SK-N-SH (cell line): Measurements from ENCODE around the gene PUM1. TPM values are rescaled to one million over a fixed set of nuclear protein-coding genes. Genes with fewer than 3 reads are reported as not detected.

Experiments used
- CTCF ChIA-PET: fragments of 300-600, 350-600 bp; formaldehyde crosslinking; extraction: SDS; loops from one replicate; lab custom pipeline; 2021; lab: Yijun Ruan, JAX
- POLR2A ChIA-PET: fragments of 350-600 bp; sonication (Branson Sonifier 250); formaldehyde crosslinking; extraction: SDS; loops from one replicate; lab custom pipeline; 2020; ENCODE audit warnings: antibody characterized with exemption, inconsistent platforms; lab: Yijun Ruan, JAX
- DNase-seq: peaks from one replicate; pipeline ENCODE4 v3.0.0; 2012
- H2AFZ ChIP-seq: fragments of 200-600 bp; sonication (generic); 2 replicates; pipeline ENCODE4 v1.8.1; 2016; ENCODE audit warnings: antibody characterized with exemption, mild to moderate bottlenecking, low read depth
- H3F3A ChIP-seq: fragments of 200-600 bp; sonication (generic); replicated peaks from 2 replicates; pipeline ENCODE3; 2016; ENCODE audit warnings: antibody characterized with exemption, mild to moderate bottlenecking; ENCODE audit not compliant: insufficient read depth
- H3K27ac ChIP-seq, 2 experiments: fragments of 200-500 bp in 1 of 2; fragments of 200-600 bp in 1 of 2; sonication (Bioruptor generic) in 1 of 2; sonication (generic), shearing (Covaris generic) in 1 of 2; 2 replicates each; pipeline versions ENCODE4 v1.5.1 to v1.6.1; 2014 to 2016; ENCODE audit warnings: low read depth in 2 of 2, inconsistent platforms in 1 of 2, low read length in 1 of 2, mild to moderate bottlenecking in 1 of 2, mixed read lengths in 1 of 2
- H3K27me3 ChIP-seq: fragments of 200-600 bp; sonication (generic), shearing (Covaris generic); 2 replicates; pipeline ENCODE4 v1.6.1; 2016; ENCODE audit warnings: mixed run types; ENCODE audit not compliant: insufficient read depth
- H3K36me3 ChIP-seq, 2 experiments: fragments of 200-500 bp in 1 of 2; fragments of 200-600 bp in 1 of 2; sonication (Bioruptor generic) in 1 of 2; sonication (generic) in 1 of 2; replicated peaks in 1 of 2; 2 replicates each; pipeline versions ENCODE3 to v1.5.1; 2014 to 2016; ENCODE audit warnings: low read length in 1 of 2, mild to moderate bottlenecking in 1 of 2; ENCODE audit not compliant: insufficient read depth in 2 of 2, control insufficient read depth in 1 of 2
- H3K4me1 ChIP-seq, 2 experiments: fragments of 200-500 bp in 1 of 2; fragments of 200-600 bp in 1 of 2; sonication (Bioruptor generic) in 1 of 2; sonication (generic), shearing (Covaris generic) in 1 of 2; 2 replicates each; pipeline versions ENCODE4 v1.5.1 to v1.6.1; 2014 to 2016; ENCODE audit warnings: low read depth in 1 of 2, low read length in 1 of 2, mixed run types in 1 of 2; ENCODE audit not compliant: insufficient read depth in 2 of 2, control insufficient read depth in 1 of 2
- H3K4me2 ChIP-seq: fragments of 200-600 bp; sonication (generic), shearing (Covaris generic); 2 replicates; pipeline ENCODE4 v1.6.1; 2017; ENCODE audit warnings: mixed run types
- H3K4me3 ChIP-seq, 2 experiments: fragments of 200-500 bp in 1 of 2; fragments of 200-600 bp in 1 of 2; sonication (Bioruptor generic) in 1 of 2; sonication (generic), shearing (Covaris generic) in 1 of 2; 2 replicates each; pipeline versions ENCODE4 v1.5.1 to v1.8.1; 2014 to 2016; ENCODE audit warnings: low read depth in 2 of 2, inconsistent platforms in 1 of 2, low read length in 1 of 2, mild to moderate bottlenecking in 1 of 2, mixed read lengths in 1 of 2, moderate library complexity in 1 of 2
- H3K79me2 ChIP-seq: fragments of 200-600 bp; sonication (generic); 2 replicates; pipeline ENCODE4 v1.8.1; 2017; ENCODE audit warnings: mild to moderate bottlenecking; ENCODE audit not compliant: insufficient read depth
- H3K9ac ChIP-seq: fragments of 200-600 bp; sonication (generic); 2 replicates; pipeline ENCODE4 v1.6.1; 2017; ENCODE audit warnings: mixed run types
- H3K9me2 ChIP-seq: fragments of 200-600 bp; sonication (generic); 2 replicates; pipeline ENCODE4 v1.6.1; 2017; ENCODE audit warnings: mixed run types
- H3K9me3 ChIP-seq: fragments of 200-600 bp; sonication (generic); 2 replicates; pipeline ENCODE4 v1.6.1; 2017; ENCODE audit warnings: mixed run types, mild to moderate bottlenecking, moderate library complexity
- H4K20me1 ChIP-seq: fragments of 200-600 bp; sonication (generic); 2 replicates; pipeline ENCODE4 v1.6.1; 2017; ENCODE audit warnings: mild to moderate bottlenecking, mixed run types; ENCODE audit not compliant: insufficient read depth
- CHD2 ChIP-seq: fragments of 150-350 bp; IDR thresholded peaks from 2 replicates; pipeline ENCODE4 v1.6.1; 2018; ENCODE audit warnings: low read length; ENCODE audit not compliant: partially characterized antibody
- EZH2phosphoT487 ChIP-seq: fragments of 200-600 bp; sonication (generic); IDR thresholded peaks from 2 replicates; pipeline ENCODE4 v1.6.1; 2017; ENCODE audit warnings: low read depth, mixed run types, mild to moderate bottlenecking, antibody characterized with exemption, moderate library complexity, borderline replicate concordance
- FOSL2 ChIP-seq: IDR thresholded peaks from 2 replicates; pipeline ENCODE4 v1.4.0; 2012; ENCODE audit warnings: low read depth, mild to moderate bottlenecking, moderate library complexity, borderline replicate concordance
- FOXJ3 ChIP-seq: sonication (generic); formaldehyde crosslinking; IDR thresholded peaks from 2 replicates; pipeline ENCODE4 v1.5.1; 2020; ENCODE audit warnings: mild to moderate bottlenecking, missing genetic modification reagents
- FOXM1 ChIP-seq: IDR thresholded peaks from 2 replicates; pipeline ENCODE4 v1.4.0; 2012; ENCODE audit warnings: low read depth, mild to moderate bottlenecking
- GABPA ChIP-seq: IDR thresholded peaks from 2 replicates; pipeline ENCODE4 v1.4.0; 2012; ENCODE audit warnings: low read depth, mild to moderate bottlenecking
- JUND ChIP-seq: IDR thresholded peaks from 2 replicates; pipeline ENCODE4 v1.4.0; 2012
- NRF1 ChIP-seq: IDR thresholded peaks from 2 replicates; pipeline ENCODE4 v1.6.1; 2012; ENCODE audit warnings: low read depth, mild to moderate bottlenecking, low read length
- POLR2AphosphoS5 ChIP-seq: IDR thresholded peaks from 2 replicates; pipeline ENCODE4 v1.6.1; 2012; ENCODE audit warnings: low read depth, low read length
- RAD21 ChIP-seq: IDR thresholded peaks from 2 replicates; pipeline ENCODE4 v1.6.1; 2012; ENCODE audit warnings: mild to moderate bottlenecking, low read length
- RCOR1 ChIP-seq: fragments of 150-350 bp; IDR thresholded peaks from 2 replicates; pipeline ENCODE4 v1.6.1; 2017; ENCODE audit warnings: antibody characterized with exemption, low read length
- RFX5 ChIP-seq: IDR thresholded peaks from 2 replicates; pipeline ENCODE4 v1.6.1; 2012; ENCODE audit warnings: mild to moderate bottlenecking, improper control_type of control experiment, low read length
- RXRA ChIP-seq: IDR thresholded peaks from 2 replicates; pipeline ENCODE4 v1.4.0; 2012; ENCODE audit warnings: low read depth, mild to moderate bottlenecking, borderline replicate concordance
- SIN3A ChIP-seq: IDR thresholded peaks from 2 replicates; pipeline ENCODE4 v1.6.1; 2012; ENCODE audit warnings: low read depth, mild to moderate bottlenecking, low read length, moderate library complexity, borderline replicate concordance
- SMC3 ChIP-seq: IDR thresholded peaks from 2 replicates; pipeline ENCODE4 v1.6.1; 2012; ENCODE audit warnings: low read depth, low read length, improper control_type of control experiment
- TCF12 ChIP-seq: IDR thresholded peaks from 2 replicates; pipeline ENCODE4 v1.4.0; 2012
- TEAD4 ChIP-seq: IDR thresholded peaks from 2 replicates; pipeline ENCODE4 v1.4.0; 2012; ENCODE audit warnings: mild to moderate bottlenecking, borderline replicate concordance; ENCODE audit not compliant: insufficient read depth
- USF1 ChIP-seq: IDR thresholded peaks from 2 replicates; pipeline ENCODE4 v1.4.0; 2012; ENCODE audit warnings: low read depth, borderline replicate concordance
- YY1 ChIP-seq: IDR thresholded peaks from 2 replicates; pipeline ENCODE4 v1.4.0; 2012; ENCODE audit warnings: low read depth, mild to moderate bottlenecking
- ZBTB33 ChIP-seq: IDR thresholded peaks from 2 replicates; pipeline ENCODE4 v1.4.0; 2012; ENCODE audit warnings: low read depth, borderline replicate concordance
- WGBS: methylation state at CpG from one replicate; pipeline ENCODE4 v1.1.6; 2017; ENCODE audit warnings: low lambda C conversion rate; 5-methylcytosine and 5-hydroxymethylcytosine counted together
- polyA plus RNA-seq, 3 experiments: library from polyadenylated mRNA; depleted of rRNA; stranded (reverse); fragments of >200 nt; gene quantifications; 2 replicates each; pipeline ENCODE4 v1.2.3, GENCODE V29; 2012

Gene PUM1
- polyA plus RNA-seq, 1 of the 3 experiments (the other 2 are of a cell fraction) = 66.7 TPM

- DNase-seq = no peak
- H3K9me2 ChIP-seq = no peaks in the 10 kb centered on the region
- POLR2A ChIA-PET = no interaction called here
- peaks cover 0 to 12% of the 10 kb centered on the region in 2 experiments; a peak in 1 of 4 replicates for H3K4me1 ChIP-seq
- no peak overlapping the region for H3K4me2 ChIP-seq
- CTCF ChIA-PET = interaction anchor here (0.8 to 47.0 kb wide), 26 partner anchors 9 to 209 kb away, joined by 3 to 1422 read pairs (median 4); no protein-coding TSS in a partner anchor
- no peak overlapping the region for H3K27ac ChIP-seq
- H2AFZ ChIP-seq = no peak overlapping the region
- no peaks in the 10 kb centered on the region for H4K20me1 ChIP-seq
- H3K27me3 ChIP-seq = no peaks in the 10 kb centered on the region
- no peak for TF ChIP-seq TCF12
- TF ChIP-seq SMC3 = no peak
- no peak for TF ChIP-seq JUND
- TF ChIP-seq RFX5 = no peak
- TF ChIP-seq TEAD4 = no peak
- TF ChIP-seq NRF1 = no peak
- no peak for TF ChIP-seq ZBTB33
- no peak for TF ChIP-seq FOXM1
- TF ChIP-seq USF1 = no peak
- TF ChIP-seq POLR2AphosphoS5 = no peak
- TF ChIP-seq FOXJ3 (CRISPR knock-in tag) = no peak
- no peak for TF ChIP-seq YY1
- TF ChIP-seq RCOR1 = no peak
- TF ChIP-seq GABPA = no peak
- TF ChIP-seq, all 33 proteins: peak for 0
- 88% methylated on average over 2 of the region's 2 CpGs for WGBS
- no peak overlapping the region for H3K4me3 ChIP-seq
- no peak overlapping the region for H3K9ac ChIP-seq
- H3K36me3 ChIP-seq = peaks cover 25 to 28% of the 10 kb centered on the region in 2 experiments
- peaks cover 27% of the 10 kb centered on the region for H3F3A ChIP-seq
- no peaks in the 10 kb centered on the region for H3K9me3 ChIP-seq
- H3K79me2 ChIP-seq = no peaks in the 10 kb centered on the region
These were observed 136.8 kb downstream of the PUM1 start for GRCh38 chr1:30928789-30929134.

GRCh38 chr1:30928171-30928570 is 137.3 kb downstream of the PUM1 start:
- Histone ChIP-seq H3K4me2 (no peak overlapping the region), H3K36me3 (peaks cover 25 to 28% of the 10 kb centered on the region in 2 experiments), H3K9me3 (no peaks in the 10 kb centered on the region), H2AFZ (no peak overlapping the region), H3K9ac (no peak overlapping the region), H3K27me3 (no peaks in the 10 kb centered on the region), H3K4me3 (no peak overlapping the region), H3F3A (peaks cover 27% of the 10 kb centered on the region), H3K9me2 (no peaks in the 10 kb centered on the region), H3K27ac (no peak overlapping the region), H3K79me2 (no peaks in the 10 kb centered on the region), H3K4me1 (peaks cover 0 to 8% of the 10 kb centered on the region in 2 experiments; a peak in 1 of 4 replicates), H4K20me1 (no peaks in the 10 kb centered on the region)
- ChIA-PET CTCF (interaction anchor here (0.7 to 47.0 kb wide), 22 partner anchors 8 to 209 kb away, joined by 3 to 1422 read pairs (median 4); no protein-coding TSS in a partner anchor), POLR2A (no interaction called here)
- TF ChIP-seq CHD2 = no peak
- TF ChIP-seq USF1 = no peak
- TF ChIP-seq RAD21 = no peak
- TF ChIP-seq SIN3A = no peak
- TF ChIP-seq FOXM1 = no peak
- no peak for TF ChIP-seq FOSL2
- TF ChIP-seq EZH2phosphoT487 = no peak
- TF ChIP-seq RXRA = no peak
- WGBS = 94% methylated on average over 7 of the region's 7 CpGs
- DNase-seq = no peak
